ENCODE results near the gene ZCWPW2. TPM values are rescaled to one million over a fixed set of nuclear protein-coding genes. Genes with fewer than 3 reads are reported as not detected.
A peak's percentile ranks its signal among the peaks of the same experiment; 100 is the strongest.

The ZCWPW2 gene
- polyA plus RNA-seq, 1 experiment: 0.20 TPM

DNA sequence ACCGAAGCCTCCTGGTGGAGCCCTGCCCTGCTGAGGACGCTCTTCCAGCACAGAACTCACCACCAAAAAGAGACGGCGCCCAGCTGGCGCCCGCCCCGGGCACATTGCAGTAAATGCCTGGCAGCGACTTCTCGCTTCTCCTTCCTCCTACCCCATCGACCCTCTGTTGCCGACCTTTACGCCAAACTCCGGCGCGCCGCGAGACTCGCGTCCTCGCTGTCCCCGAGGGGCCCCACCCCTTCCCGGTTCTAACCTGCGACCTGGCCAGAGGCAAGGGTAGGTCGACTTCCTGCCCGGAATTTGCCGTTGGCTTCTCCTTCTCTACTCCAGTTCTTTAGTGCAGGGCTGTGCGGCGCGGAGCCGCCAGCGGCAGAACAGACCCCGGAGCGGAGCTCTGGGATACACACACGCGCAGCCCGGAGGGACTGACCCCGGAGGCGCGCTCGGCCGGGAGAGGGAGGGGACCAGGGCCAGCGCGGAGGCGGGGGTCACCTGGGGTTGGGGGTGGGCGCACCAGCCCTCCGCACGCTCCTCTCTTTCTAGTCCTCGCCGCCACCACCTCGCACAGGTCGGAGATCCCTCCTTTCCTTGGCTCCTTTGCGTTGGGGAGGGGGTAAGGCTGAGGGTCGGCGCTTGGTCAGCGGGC, 226.7 kb downstream of the ZCWPW2 start:
- Histone ChIP-seq H3K27me3 (ENCODE audit: control insufficient read depth, insufficient read depth, low read length) (peaks cover 10% of the 10 kb centered on the region), H3K36me3 (ENCODE audit: control insufficient read depth, insufficient read depth, low read length) (no peaks in the 10 kb centered on the region), H3K4me3 (ENCODE audit: low read depth, low read length) (peak overlapping the region; percentile 11)
- DNase-seq (ENCODE audit: low read depth): no peak
- TF ChIP-seq, protein P1, sequence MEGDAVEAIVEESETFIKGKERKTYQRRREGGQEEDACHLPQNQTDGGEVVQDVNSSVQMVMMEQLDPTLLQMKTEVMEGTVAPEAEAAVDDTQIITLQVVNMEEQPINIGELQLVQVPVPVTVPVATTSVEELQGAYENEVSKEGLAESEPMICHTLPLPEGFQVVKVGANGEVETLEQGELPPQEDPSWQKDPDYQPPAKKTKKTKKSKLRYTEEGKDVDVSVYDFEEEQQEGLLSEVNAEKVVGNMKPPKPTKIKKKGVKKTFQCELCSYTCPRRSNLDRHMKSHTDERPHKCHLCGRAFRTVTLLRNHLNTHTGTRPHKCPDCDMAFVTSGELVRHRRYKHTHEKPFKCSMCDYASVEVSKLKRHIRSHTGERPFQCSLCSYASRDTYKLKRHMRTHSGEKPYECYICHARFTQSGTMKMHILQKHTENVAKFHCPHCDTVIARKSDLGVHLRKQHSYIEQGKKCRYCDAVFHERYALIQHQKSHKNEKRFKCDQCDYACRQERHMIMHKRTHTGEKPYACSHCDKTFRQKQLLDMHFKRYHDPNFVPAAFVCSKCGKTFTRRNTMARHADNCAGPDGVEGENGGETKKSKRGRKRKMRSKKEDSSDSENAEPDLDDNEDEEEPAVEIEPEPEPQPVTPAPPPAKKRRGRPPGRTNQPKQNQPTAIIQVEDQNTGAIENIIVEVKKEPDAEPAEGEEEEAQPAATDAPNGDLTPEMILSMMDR (IDR thresholded peaks at IDR 0.05; ENCODE audit: insufficient read depth, low read depth, low read length): no peak
- ChIA-PET CTCF (no interaction called here), POLR2A (no interaction called here)

Other genes with a start within 250 kb of the ZCWPW2 start
- gene CMC1, start 107.1 kb upstream of the ZCWPW2 start, polyA plus RNA-seq (2011; rRNA removed): 8.8 and 16.2 TPM in 2 replicates
- gene AZI2, start 103 bp downstream of the ZCWPW2 start, polyA plus RNA-seq (2011; rRNA removed): 62.9 and 107 TPM in 2 replicates

All from BJ (cell line).